Upper lobe of left lung (tissue), 6 donors: Measurements from ENCODE around the gene CSTF1. TPM values are rescaled to one million over a fixed set of nuclear protein-coding genes. Genes with fewer than 3 reads are reported as not detected.

Experiments
- ATAC-seq, 2 donors: fragments of 200-7000 bp; cut with Tn5 transposase; one replicate each; pipeline ENCODE4 v1.9.1; 2022; ENCODE audit warnings: mild to moderate bottlenecking in 2 of 2, moderate library complexity in 2 of 2; ENCODE audit not compliant: low FRiP score in 2 of 2
- DNase-seq, 2 donors: peaks; one replicate each; pipeline ENCODE4 v3.0.0-alpha.2; 2019 to 2020
- H3K27ac ChIP-seq, 4 donors: fragments of 200-600 bp; sonication (generic); one replicate each; pipeline ENCODE4 v1.5.1; 2016 to 2019
- H3K27me3 ChIP-seq, 4 donors: fragments of 200-600 bp; sonication (generic); one replicate each; pipeline ENCODE4 v1.5.1; 2017 to 2019
- H3K36me3 ChIP-seq, 4 donors: fragments of 200-600 bp; sonication (generic); one replicate each; pipeline ENCODE4 v1.5.1; 2016 to 2019
- H3K4me1 ChIP-seq, 4 donors: fragments of 200-600 bp; sonication (generic); one replicate each; pipeline ENCODE4 v1.5.1; 2018 to 2019
- H3K4me3 ChIP-seq, 4 donors: fragments of 200-600 bp; sonication (generic); one replicate each; pipeline ENCODE4 v1.5.1; 2017 to 2019; ENCODE audit warnings: mild to moderate bottlenecking in 2 of 4, moderate library complexity in 1 of 4
- H3K9me3 ChIP-seq, 4 donors: fragments of 200-600 bp; sonication (generic); one replicate each; pipeline ENCODE4 v1.5.1; 2018 to 2019
- CTCF ChIP-seq, 6 experiments: fragments of 450-650 bp in 4 of 6; fragments of 200-600 bp in 2 of 6; sonication (generic) in 2 of 6; IDR thresholded peaks; one replicate each; pipeline ENCODE4 v1.5.1; 2016 to 2019; ENCODE audit warnings: antibody characterized with exemption in 6 of 6
- EP300 ChIP-seq, 4 donors: sonication (generic); formaldehyde crosslinking; IDR thresholded peaks; one replicate each; pipeline ENCODE4 v1.5.1; 2017; ENCODE audit warnings: antibody characterized with exemption in 4 of 4, control low read depth in 2 of 4
- POLR2A ChIP-seq, 4 donors: fragments of 450-650 bp; IDR thresholded peaks; one replicate each; pipeline ENCODE4 v1.5.1; 2016 to 2017; ENCODE audit warnings: antibody characterized with exemption in 4 of 4, mild to moderate bottlenecking in 2 of 4
- POLR2AphosphoS5 ChIP-seq, 2 donors: sonication (generic); formaldehyde crosslinking; IDR thresholded peaks; one replicate each; pipeline ENCODE4 v1.5.1; 2017; ENCODE audit warnings: antibody characterized with exemption in 2 of 2
- WGBS, 2 donors: methylation state at CpG; one replicate each; pipeline ENCODE4 v1.1.5; 2017 to 2018; 5-methylcytosine and 5-hydroxymethylcytosine counted together
- total RNA-seq, 6 donors: library from RNA; depleted of rRNA in 4 of 6; stranded (reverse); fragments of >200 nt in 4 of 6; gene quantifications; one replicate each; pipeline versions ENCODE4 v1.1.0 to v1.2.1, GENCODE V29; 2016 to 2021
- donor health status: DM: no; HTN: no; CAD: no; lungs with moderate emphysema.
- donor health status: DM: no; HTN: yes; CAD: no; lungs with severe emphysema.

CSTF1 gene
- total RNA-seq, 6 donors from 2014 or later, result 3.3 to 30.5 (median 22.5) TPM

DNA sequence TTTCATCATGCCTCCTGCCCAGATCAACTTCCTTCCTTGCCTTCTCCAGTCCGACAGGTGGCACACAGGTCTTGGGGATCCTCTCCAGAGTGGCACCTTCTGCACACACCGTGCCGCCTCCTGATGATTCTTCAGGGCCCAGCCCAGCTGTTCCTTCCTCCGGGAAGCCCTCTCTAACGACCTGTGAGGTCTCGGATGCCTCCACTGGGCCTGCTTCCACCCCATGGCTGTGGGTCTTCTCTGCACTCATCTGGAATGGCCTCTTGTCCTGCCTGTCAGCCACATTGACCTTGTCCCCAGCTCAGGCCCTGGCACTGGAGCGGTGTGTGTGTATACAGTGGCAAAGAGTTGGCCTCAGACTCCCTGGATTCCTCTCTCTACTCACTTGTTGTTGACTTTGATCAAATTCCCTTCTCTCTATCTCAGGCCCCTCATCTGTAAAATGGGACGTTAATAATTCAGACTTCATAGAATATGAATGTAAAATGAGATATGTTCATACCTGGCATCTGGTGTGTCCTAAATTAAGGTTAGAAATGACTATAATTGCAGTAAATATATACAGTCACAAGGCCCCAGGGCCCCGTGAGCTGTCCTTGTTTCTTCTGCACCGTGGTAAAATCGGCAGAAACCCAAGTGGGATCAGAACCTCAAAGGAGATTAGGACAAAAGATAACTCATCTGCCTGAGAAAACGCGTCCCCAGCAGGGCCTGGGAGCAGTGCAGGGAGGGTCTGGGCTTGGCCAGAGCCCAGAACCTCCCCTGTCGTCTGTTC, 32.1 kb upstream of the CSTF1 start:
- H3K9me3 ChIP-seq, result no peaks in the 10 kb centered on the region
- no peak for ATAC-seq
- peak in 1 of 2 donors; percentile 23 for DNase-seq
- peak overlapping the region; percentile 74 to 86 (median 82) for H3K27ac ChIP-seq
- no peaks in the 10 kb centered on the region for H3K27me3 ChIP-seq
- TF ChIP-seq POLR2AphosphoS5 (IDR thresholded peaks at IDR 0.05), result no peak
- TF ChIP-seq CTCF (IDR thresholded peaks at IDR 0.05), result no peak
- H3K36me3 ChIP-seq, result peaks cover 4 to 7% (median 5%) of the 10 kb centered on the region in 4 donors
- WGBS, 2 donors, result 77 to 82% methylated on average over 14 of the region's 14 CpGs
- peaks cover 9 to 22% (median 16%) of the 10 kb centered on the region in 4 donors for H3K4me1 ChIP-seq
- peak overlapping the region; percentile 81 to 100 (median 96) for H3K4me3 ChIP-seq

- Histone ChIP-seq H3K36me3 (peaks cover 6 to 13% (median 10%) of the 10 kb centered on the region in 4 donors), H3K27me3 (no peaks in the 10 kb centered on the region), H3K4me3 (no peak overlapping the region), H3K4me1 (peaks cover 9 to 22% (median 16%) of the 10 kb centered on the region in 4 donors), H3K27ac (no peak overlapping the region), H3K9me3 (no peaks in the 10 kb centered on the region)
- DNase-seq (no peak), ATAC-seq (no peak)
- no peak for TF ChIP-seq POLR2AphosphoS5 (IDR thresholded peaks at IDR 0.05)
- TF ChIP-seq CTCF (IDR thresholded peaks at IDR 0.05), result no peak
- no peak for TF ChIP-seq POLR2A (IDR thresholded peaks at IDR 0.05)
- TF ChIP-seq EP300 (IDR thresholded peaks at IDR 0.05), result no peak
- 87 to 91% methylated on average over 8 of the region's 8 CpGs for WGBS, 2 donors
These were observed 31.6 kb upstream of the CSTF1 start for GRCh38 chr20:56360908-56361205.

DNA sequence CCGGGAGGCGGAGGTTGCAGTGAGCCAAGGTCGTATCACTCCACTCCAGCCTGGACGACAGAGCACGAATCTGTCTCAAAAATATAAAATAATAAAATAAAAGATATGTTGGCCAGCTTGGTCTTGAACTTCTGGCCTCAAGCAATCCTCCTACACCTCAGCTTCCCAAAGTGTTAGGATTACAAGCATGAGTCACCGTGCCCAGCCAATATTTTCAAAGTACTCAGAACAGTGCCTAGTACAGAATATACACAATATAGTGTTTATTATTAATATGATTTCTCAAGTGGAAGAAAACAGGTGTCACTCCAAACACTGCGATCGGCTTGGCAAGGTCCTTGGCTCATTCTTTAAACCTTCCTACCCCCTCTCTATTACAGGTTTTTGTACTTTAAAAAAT, 30.5 kb upstream of the CSTF1 start:
- Histone ChIP-seq H3K9me3 (no peaks in the 10 kb centered on the region), H3K27ac (no peak overlapping the region), H3K27me3 (no peaks in the 10 kb centered on the region), H3K4me1 (peaks cover 9 to 22% (median 16%) of the 10 kb centered on the region in 4 donors), H3K4me3 (no peak overlapping the region), H3K36me3 (peaks cover 11 to 23% (median 19%) of the 10 kb centered on the region in 4 donors)
- ATAC-seq, result no peak
- TF ChIP-seq CTCF (IDR thresholded peaks at IDR 0.05) (no peak), POLR2A (IDR thresholded peaks at IDR 0.05) (no peak)
- 84 to 93% methylated on average over 8 of the region's 8 CpGs for WGBS, 2 donors
- DNase-seq, result no peak

DNA sequence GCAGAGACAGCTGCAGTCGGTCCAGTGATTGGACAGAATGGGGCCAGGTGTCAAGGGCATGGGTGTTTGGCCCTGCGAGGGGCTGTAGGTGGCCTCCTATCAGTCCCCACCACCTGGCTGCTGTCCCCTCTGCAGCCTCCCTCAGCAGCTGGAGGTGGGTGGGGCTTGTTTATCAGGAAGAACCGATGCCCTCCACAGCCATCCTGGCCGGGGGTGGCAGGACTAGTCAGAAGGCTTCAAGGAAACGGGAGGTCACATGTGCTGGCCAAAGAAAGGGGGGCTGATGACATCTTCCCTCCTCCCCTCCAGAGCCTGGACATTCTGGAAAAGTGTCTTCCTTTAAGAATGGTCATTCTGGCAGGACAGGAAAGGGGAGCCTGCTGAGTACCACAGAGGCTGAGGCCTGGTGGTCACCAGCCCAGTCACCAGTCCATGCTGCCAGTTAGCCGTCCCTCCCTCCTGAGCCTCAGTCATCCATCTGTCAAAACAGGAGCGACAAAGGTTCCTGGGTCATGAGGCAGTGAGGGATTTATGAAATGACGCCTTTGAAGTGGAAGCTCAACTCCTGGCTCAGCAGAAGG, 29.5 kb upstream of the CSTF1 start:
- TF ChIP-seq EP300 (IDR thresholded peaks at IDR 0.05) (no peak), CTCF (IDR thresholded peaks at IDR 0.05) (no peak), POLR2A (IDR thresholded peaks at IDR 0.05) (no peak), POLR2AphosphoS5 (IDR thresholded peaks at IDR 0.05) (no peak)
- ATAC-seq, result no peak
- 38 to 56% methylated on average over 6 to 8 of the region's 8 CpGs for WGBS, 2 donors

More for the DNA sequence above, 29.5 kb upstream of the CSTF1 start:
- no peak overlapping the region for H3K27ac ChIP-seq
- H3K4me3 ChIP-seq, result no peak overlapping the region
- H3K36me3 ChIP-seq, result peaks cover 11 to 33% (median 30%) of the 10 kb centered on the region in 4 donors
- DNase-seq, result peak in 1 of 2 donors; percentile 21
- H3K9me3 ChIP-seq, result no peaks in the 10 kb centered on the region
- no peaks in the 10 kb centered on the region for H3K27me3 ChIP-seq
- H3K4me1 ChIP-seq, result peaks cover 9 to 22% (median 16%) of the 10 kb centered on the region in 4 donors
